PC-3 (cell line): ENCODE results near the gene NME7. TPM values are rescaled to one million over a fixed set of nuclear protein-coding genes. Genes with fewer than 3 reads are reported as not detected.

Source experiments
- ATAC-seq: fragments of 200-7000 bp; cut with Tn5 transposase; 2 replicates; pipeline ENCODE4 v1.9.1; 2020; ENCODE audit warnings: mild to moderate bottlenecking, moderate library complexity
- BruUV-seq: library from RNA; stranded (reverse); fragments of 400-500 nt; replicated peaks from 2 replicates; lab custom pipeline; 2021; lab: Mats Ljungman, UMichigan
- CTCF ChIA-PET: fragments of 300-600 bp; sonication (Branson Sonifier 250); formaldehyde crosslinking; loops from one replicate; lab custom pipeline; 2022; ENCODE audit warnings: antibody characterized with exemption; lab: Charles Lee
- POLR2A ChIA-PET: fragments of 300-600 bp; sonication (Branson Sonifier 250); formaldehyde crosslinking; loops from one replicate; lab custom pipeline; 2022; ENCODE audit warnings: antibody characterized with exemption; ENCODE audit not compliant: unreplicated experiment; lab: Charles Lee
- DNase-seq: peaks from one replicate; pipeline ENCODE4 v3.0.0-alpha.2; 2015
- H2AFZ ChIP-seq: fragments of 300-600 bp; sonication (generic); 2 replicates; pipeline ENCODE4 v1.6.0; 2016; ENCODE audit warnings: antibody characterized with exemption, low read length
- H3F3A ChIP-seq: fragments of 300-600 bp; sonication (generic); one replicate; pipeline ENCODE4 v1.6.0; 2017; ENCODE audit warnings: antibody characterized with exemption, low read length, control low read depth, mild to moderate bottlenecking; ENCODE audit not compliant: unreplicated experiment
- H3K27ac ChIP-seq: fragments of 300-600 bp; sonication (generic); 2 replicates; pipeline ENCODE4 v1.5.1; 2016; ENCODE audit warnings: mild to moderate bottlenecking, low read length
- H3K27me3 ChIP-seq: fragments of 300-600 bp; sonication (generic); 2 replicates; pipeline ENCODE4 v1.6.1; 2016; ENCODE audit warnings: low read length, mixed read lengths
- H3K36me3 ChIP-seq: fragments of 300-600 bp; sonication (generic); 2 replicates; pipeline ENCODE4 v1.6.1; 2016; ENCODE audit warnings: low read depth, mixed run types, low read length, mixed read lengths
- H3K4me1 ChIP-seq: fragments of 300-600 bp; sonication (generic); 2 replicates; pipeline ENCODE4 v1.5.1; 2016; ENCODE audit warnings: low read length; ENCODE audit not compliant: insufficient read depth
- H3K4me2 ChIP-seq: fragments of 300-600 bp; sonication (generic); 2 replicates; pipeline ENCODE4 v1.6.0; 2016; ENCODE audit warnings: low read length
- H3K4me3 ChIP-seq: fragments of 300-600 bp; sonication (generic); 2 replicates; pipeline ENCODE4 v1.5.1; 2016; ENCODE audit warnings: mild to moderate bottlenecking, low read length, mixed read lengths
- H3K79me2 ChIP-seq: fragments of 300-600 bp; sonication (generic); 2 replicates; pipeline ENCODE4 v1.6.1; 2017; ENCODE audit warnings: low read length, mixed read lengths
- H3K9ac ChIP-seq: fragments of 300-600 bp; sonication (generic); 2 replicates; pipeline ENCODE4 v1.6.0; 2016; ENCODE audit warnings: mild to moderate bottlenecking, low read length
- H3K9me2 ChIP-seq: fragments of 300-600 bp; sonication (generic); replicated peaks from 2 replicates; pipeline ENCODE4 v1.6.1; 2016; ENCODE audit warnings: mixed run types, low read length, mixed read lengths
- H3K9me3 ChIP-seq: fragments of 300-600 bp; sonication (generic); 2 replicates; pipeline ENCODE4 v1.6.1; 2016; ENCODE audit warnings: low read length, mixed read lengths
- H4K20me1 ChIP-seq: fragments of 300-600 bp; sonication (generic); 2 replicates; pipeline ENCODE4 v1.6.1; 2016; ENCODE audit warnings: low read length, mixed read lengths
- CTCF ChIP-seq: fragments of 300-600 bp; sonication (generic); conservative IDR thresholded peaks from 2 replicates; pipeline ENCODE4 v1.5.1; 2017; ENCODE audit warnings: antibody characterized with exemption, low read depth, mild to moderate bottlenecking, low read length
- EZH2 ChIP-seq: fragments of 300-600 bp; sonication (generic); IDR thresholded peaks from one replicate; pipeline ENCODE4 v1.6.1; 2017; ENCODE audit warnings: antibody characterized with exemption, mild to moderate bottlenecking, low read length; ENCODE audit not compliant: unreplicated experiment
- intact Hi-C: fragments of 100-400 bp; cut with micrococcal nuclease; formaldehyde crosslinking; loops from 2 replicates; pipeline ENCODE4 v1.9.0; 2023
- total RNA-seq: library from RNA; depleted of rRNA; stranded (reverse); fragments of >200 nt; gene quantifications from 2 replicates; pipeline ENCODE4 v1.2.3, GENCODE V29; 2014; rRNA removed

NME7 gene
- total RNA-seq, 1 experiment from 2014 or later: 18.9 TPM

- CTCF ChIA-PET: no interaction called here
- no TSS peak for BruUV-seq
- no peak for TF ChIP-seq CTCF
- no peak for TF ChIP-seq EZH2
These were observed 281.7 kb downstream of the NME7 start for GRCh38 chr1:169085911-169086310.

More at GRCh38 chr1:169085911-169086310, 281.7 kb downstream of the NME7 start:
- no peaks in the 10 kb centered on the region for H3F3A ChIP-seq
- H3K9me3 ChIP-seq: no peaks in the 10 kb centered on the region
- no peaks in the 10 kb centered on the region for H3K36me3 ChIP-seq
- ATAC-seq (no peak), DNase-seq (no peak)
- no peaks in the 10 kb centered on the region for H3K4me1 ChIP-seq
- H3K27ac ChIP-seq: no peak overlapping the region
- no peaks in the 10 kb centered on the region for H4K20me1 ChIP-seq
- H3K9ac ChIP-seq: no peak overlapping the region
- no peaks in the 10 kb centered on the region for H3K27me3 ChIP-seq
- H3K9me2 ChIP-seq: no peaks in the 10 kb centered on the region
- H3K4me2 ChIP-seq: no peak overlapping the region
- no peaks in the 10 kb centered on the region for H3K79me2 ChIP-seq
- H3K4me3 ChIP-seq: no peak overlapping the region
- POLR2A ChIA-PET: no interaction called here
- intact Hi-C loops: no loop called here
- H2AFZ ChIP-seq: no peak overlapping the region

Other genes with a start within 250 kb of the NME7 start
- 30.6 and 37.4 TPM in 2 replicates for gene BLZF1, start 398 bp upstream of the NME7 start, total RNA-seq
- 0.07 TPM in 1 of 2 replicates, not detected in the other for gene CCDC181, start 59.7 kb upstream of the NME7 start, total RNA-seq
- 8.6 and 11.0 TPM in 2 replicates for gene SLC19A2, start 118.1 kb upstream of the NME7 start, total RNA-seq
- gene F5, start 218.7 kb upstream of the NME7 start, total RNA-seq: not detected in 2 replicates